Neural progenitor cell (in vitro differentiated cells): ENCODE measurements around the gene DNM2. TPM values are rescaled to one million over a fixed set of nuclear protein-coding genes. Genes with fewer than 3 reads are reported as not detected.

Experiments
- DNase-seq: peaks from one replicate; pipeline ENCODE4 v3.0.0-alpha.2; 2016; ENCODE audit warnings: low spot score
- H2AFZ ChIP-seq: fragments of 200-600 bp; sonication (generic); replicated peaks from 2 replicates; pipeline ENCODE4 v1.6.1; 2016; ENCODE audit warnings: antibody characterized with exemption
- H3F3A ChIP-seq: fragments of 200-600 bp; sonication (generic); 2 replicates; pipeline ENCODE4 v1.6.1; 2016; ENCODE audit warnings: antibody characterized with exemption, low read depth
- H3K27ac ChIP-seq: fragments of 200-600 bp; sonication (generic); 2 replicates; pipeline ENCODE4 v1.5.1; 2016; ENCODE audit warnings: mild to moderate bottlenecking
- H3K27me3 ChIP-seq: fragments of 200-600 bp; sonication (generic); 2 replicates; pipeline ENCODE4 v1.6.1; 2016; ENCODE audit warnings: mild to moderate bottlenecking, moderate library complexity
- H3K36me3 ChIP-seq: fragments of 200-600 bp; sonication (generic); 2 replicates; pipeline ENCODE4 v1.5.1; 2016
- H3K4me1 ChIP-seq: fragments of 200-600 bp; sonication (generic); 2 replicates; pipeline ENCODE4 v1.6.1; 2016; ENCODE audit warnings: mixed run types
- H3K4me2 ChIP-seq: fragments of 200-600 bp; sonication (generic); 2 replicates; pipeline ENCODE4 v1.6.1; 2016
- H3K4me3 ChIP-seq: fragments of 200-600 bp; sonication (generic); 2 replicates; pipeline ENCODE4 v1.5.1; 2016
- H3K79me2 ChIP-seq: fragments of 200-600 bp; sonication (generic); 2 replicates; pipeline ENCODE4 v1.6.1; 2016; ENCODE audit warnings: low read depth
- H3K9ac ChIP-seq: fragments of 200-600 bp; sonication (generic); 2 replicates; pipeline ENCODE4 v1.6.1; 2016
- H3K9me3 ChIP-seq: fragments of 200-600 bp; sonication (generic); 2 replicates; pipeline ENCODE4 v1.5.1; 2016; ENCODE audit warnings: low read depth
- H4K20me1 ChIP-seq: fragments of 200-600 bp; sonication (generic); 2 replicates; pipeline ENCODE4 v1.6.1; 2016; ENCODE audit warnings: low read depth
- H3K27ac Mint-ChIP-seq: 3 replicates; pipeline ENCODE4 v1.8.0; 2021; ENCODE audit warnings: mixed read lengths
- H3K27me3 Mint-ChIP-seq: 2 replicates; pipeline ENCODE4 v1.8.0; 2022; ENCODE audit warnings: low read depth, mild to moderate bottlenecking, inconsistent platforms, moderate library complexity, mixed read lengths; ENCODE audit not compliant: insufficient read depth
- H3K36me3 Mint-ChIP-seq: 3 replicates; pipeline ENCODE4 v1.8.0; 2021; ENCODE audit warnings: mixed read lengths
- H3K4me1 Mint-ChIP-seq: 3 replicates; pipeline ENCODE4 v1.8.0; 2021; ENCODE audit warnings: mixed read lengths
- H3K4me3 Mint-ChIP-seq: 3 replicates; pipeline ENCODE4 v1.8.0; 2021; ENCODE audit warnings: mild to moderate bottlenecking, moderate library complexity, mixed read lengths
- H3K9me3 Mint-ChIP-seq: 3 replicates; pipeline ENCODE4 v1.8.0; 2020; ENCODE audit warnings: mixed read lengths
- EZH2 ChIP-seq: fragments of 200-600 bp; sonication (generic); IDR thresholded peaks from 2 replicates; pipeline ENCODE4 v1.6.1; 2017; ENCODE audit warnings: antibody characterized with exemption, mild to moderate bottlenecking, moderate library complexity
- EZH2phosphoT487 ChIP-seq: fragments of 200-600 bp; sonication (generic); IDR thresholded peaks from 2 replicates; pipeline ENCODE4 v1.6.1; 2017; ENCODE audit warnings: antibody characterized with exemption
- total RNA-seq: library from RNA; depleted of rRNA; stranded (reverse); fragments of >200 nt; gene quantifications from 2 replicates; pipeline ENCODE4 v1.2.3, GENCODE V29; 2015; ENCODE audit warnings: low replicate concordance
- TF ChIP-seq, protein P1 (sequence below): fragments of 200-600 bp; sonication (generic); IDR thresholded peaks from 2 replicates; pipeline ENCODE4 v1.5.1; 2017; ENCODE audit warnings: antibody characterized with exemption, mild to moderate bottlenecking

DNM2 gene
- total RNA-seq, 1 donor from 2014 or later = 49.9 TPM

DNA sequence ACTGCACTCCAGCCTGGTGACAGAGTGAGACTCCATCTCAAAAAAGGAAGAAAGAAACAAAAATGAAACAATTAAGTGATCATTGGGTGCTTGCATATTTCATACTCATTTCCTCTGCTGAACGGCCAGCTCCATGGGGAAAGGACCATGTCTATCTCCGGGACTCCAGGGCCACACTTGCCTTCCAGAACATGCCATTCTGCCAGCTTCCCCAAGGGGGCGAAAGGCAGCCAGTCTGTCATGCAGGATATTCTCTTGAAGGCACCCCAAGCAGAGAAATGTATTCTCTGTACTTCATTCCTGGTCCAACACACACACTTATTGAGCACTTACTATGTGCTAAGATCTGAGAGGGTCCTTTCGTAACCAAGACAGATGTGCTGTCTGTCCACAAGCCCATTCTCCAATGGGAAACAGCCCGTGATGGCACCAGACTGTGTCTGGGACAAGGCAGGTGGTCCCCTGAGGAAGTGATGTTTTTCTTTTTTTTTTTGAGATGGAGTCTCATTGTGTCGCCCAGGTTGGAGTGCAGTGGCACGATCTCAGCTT, 143.3 kb downstream of the DNM2 start:
- no peaks in the 10 kb centered on the region for H3K27me3 ChIP-seq
- Mint-ChIP-seq H3K9me3 (peaks cover 2% of the 10 kb centered on the region), H3K36me3 (no peaks in the 10 kb centered on the region), H3K4me1 (peaks cover 20% of the 10 kb centered on the region), H3K27me3 (peaks cover 11% of the 10 kb centered on the region), H3K27ac (peak overlapping the region; percentile 44), H3K4me3 (no peak overlapping the region)
- no peak overlapping the region for H3K4me2 ChIP-seq
- H2AFZ ChIP-seq = no peak overlapping the region
- no peaks in the 10 kb centered on the region for H3K9me3 ChIP-seq
- no peaks in the 10 kb centered on the region for H4K20me1 ChIP-seq
- no peak overlapping the region for H3K9ac ChIP-seq
- TF ChIP-seq EZH2 = no peak
- TF ChIP-seq, protein P1, sequence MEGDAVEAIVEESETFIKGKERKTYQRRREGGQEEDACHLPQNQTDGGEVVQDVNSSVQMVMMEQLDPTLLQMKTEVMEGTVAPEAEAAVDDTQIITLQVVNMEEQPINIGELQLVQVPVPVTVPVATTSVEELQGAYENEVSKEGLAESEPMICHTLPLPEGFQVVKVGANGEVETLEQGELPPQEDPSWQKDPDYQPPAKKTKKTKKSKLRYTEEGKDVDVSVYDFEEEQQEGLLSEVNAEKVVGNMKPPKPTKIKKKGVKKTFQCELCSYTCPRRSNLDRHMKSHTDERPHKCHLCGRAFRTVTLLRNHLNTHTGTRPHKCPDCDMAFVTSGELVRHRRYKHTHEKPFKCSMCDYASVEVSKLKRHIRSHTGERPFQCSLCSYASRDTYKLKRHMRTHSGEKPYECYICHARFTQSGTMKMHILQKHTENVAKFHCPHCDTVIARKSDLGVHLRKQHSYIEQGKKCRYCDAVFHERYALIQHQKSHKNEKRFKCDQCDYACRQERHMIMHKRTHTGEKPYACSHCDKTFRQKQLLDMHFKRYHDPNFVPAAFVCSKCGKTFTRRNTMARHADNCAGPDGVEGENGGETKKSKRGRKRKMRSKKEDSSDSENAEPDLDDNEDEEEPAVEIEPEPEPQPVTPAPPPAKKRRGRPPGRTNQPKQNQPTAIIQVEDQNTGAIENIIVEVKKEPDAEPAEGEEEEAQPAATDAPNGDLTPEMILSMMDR = peak; percentile 53
- no peak for TF ChIP-seq EZH2phosphoT487
- no peaks in the 10 kb centered on the region for H3F3A ChIP-seq
- H3K27ac ChIP-seq = no peak overlapping the region
- peak; percentile 45 for DNase-seq
- no peaks in the 10 kb centered on the region for H3K4me1 ChIP-seq
- H3K4me3 ChIP-seq = no peak overlapping the region
- no peaks in the 10 kb centered on the region for H3K36me3 ChIP-seq
- H3K79me2 ChIP-seq = no peaks in the 10 kb centered on the region

- H3K27ac ChIP-seq = no peak overlapping the region
- DNase-seq = no peak
- no peak overlapping the region for H3K4me3 ChIP-seq
- H3K4me3 Mint-ChIP-seq = no peak overlapping the region
- no peak overlapping the region for H3K4me2 ChIP-seq
- peaks cover 20% of the 10 kb centered on the region for H3K4me1 Mint-ChIP-seq
- H3K36me3 Mint-ChIP-seq = no peaks in the 10 kb centered on the region
- peak overlapping the region; percentile 40 for H2AFZ ChIP-seq
- no peaks in the 10 kb centered on the region for H3F3A ChIP-seq
- H3K36me3 ChIP-seq = no peaks in the 10 kb centered on the region
- TF ChIP-seq EZH2 (no peak), EZH2phosphoT487 (no peak)
- TF ChIP-seq, protein P1 = no peak
- no peaks in the 10 kb centered on the region for H4K20me1 ChIP-seq
- no peaks in the 10 kb centered on the region for H3K27me3 ChIP-seq
- no peaks in the 10 kb centered on the region for H3K79me2 ChIP-seq
- H3K27ac Mint-ChIP-seq = peak overlapping the region; percentile 95
- H3K9me3 ChIP-seq = no peaks in the 10 kb centered on the region
- H3K4me1 ChIP-seq = no peaks in the 10 kb centered on the region
- no peak overlapping the region for H3K9ac ChIP-seq
- peaks cover 2% of the 10 kb centered on the region for H3K9me3 Mint-ChIP-seq
- peaks cover 10% of the 10 kb centered on the region for H3K27me3 Mint-ChIP-seq
Measured at GRCh38 chr19:10862561-10863106, 144.8 kb downstream of the DNM2 start.

GRCh38 chr19:10863107-10863717, 145.3 kb downstream of the DNM2 start:
- Histone ChIP-seq H3K27me3 (no peaks in the 10 kb centered on the region), H3K4me2 (no peak overlapping the region), H3K9me3 (no peaks in the 10 kb centered on the region), H3K4me3 (no peak overlapping the region), H3K79me2 (no peaks in the 10 kb centered on the region), H3K9ac (no peak overlapping the region), H3F3A (no peaks in the 10 kb centered on the region), H3K36me3 (no peaks in the 10 kb centered on the region), H3K27ac (no peak overlapping the region), H3K4me1 (no peaks in the 10 kb centered on the region), H4K20me1 (no peaks in the 10 kb centered on the region), H2AFZ (peak overlapping the region; percentile 40)
- H3K36me3 Mint-ChIP-seq = no peaks in the 10 kb centered on the region
- H3K9me3 Mint-ChIP-seq = peaks cover 2% of the 10 kb centered on the region
- DNase-seq = no peak
- H3K4me3 Mint-ChIP-seq = peak overlapping the region; percentile 19
- peaks cover 20% of the 10 kb centered on the region for H3K4me1 Mint-ChIP-seq
- H3K27me3 Mint-ChIP-seq = peaks cover 8% of the 10 kb centered on the region
- H3K27ac Mint-ChIP-seq = peak overlapping the region; percentile 95
- TF ChIP-seq EZH2 (no peak), EZH2phosphoT487 (no peak)
- TF ChIP-seq, protein P1 = no peak
